ENCODE measurements around the gene ALDH2. TPM values are rescaled to one million over a fixed set of nuclear protein-coding genes. Genes with fewer than 3 reads are reported as not detected.

Gene ALDH2
- total and polyA plus RNA-seq, 10 of the 15 experiments (the other 5 are each of a cell fraction or from before 2014, with no cell fraction given), result 1.4 to 16.4 (median 8.7) TPM

GRCh38 chr12:111773801-111774551 is 7.2 kb downstream of the ALDH2 start (continued):
- TF ChIP-seq ZSCAN29 (IDR thresholded peaks at IDR 0.05) (no peak), NR2C1 (IDR thresholded peaks at IDR 0.05) (no peak), DPF2 (IDR thresholded peaks at IDR 0.05) (peak; percentile 87), KDM1A (IDR thresholded peaks at IDR 0.05; ENCODE audit: borderline replicate concordance) (no peak), BCL11A (IDR thresholded peaks at IDR 0.05; ENCODE audit: low read depth, low read length) (peak; percentile 51; the same call in 1 of the 2 replicates), BHLHE40 (IDR thresholded peaks at IDR 0.05; ENCODE audit: borderline replicate concordance in 1 of 2, low read depth in 2 of 2, low read length in 1 of 2) (peak in 1 of 2 experiments; percentile 39; a peak in 3 of 4 replicates), RB1 (IDR thresholded peaks at IDR 0.05; ENCODE audit: borderline replicate concordance) (0 out of 2 replicates have a peak, but pooled peaks have one; percentile 14), HDAC6 (IDR thresholded peaks at IDR 0.05; ENCODE audit: unreplicated experiment) (no peak), E2F4 (IDR thresholded peaks at IDR 0.05; ENCODE audit: low read depth, low read length) (no peak), NFXL1 (IDR thresholded peaks at IDR 0.05; ENCODE audit: borderline replicate concordance) (no peak), ZBTB11 (CRISPR knock-in tag; IDR thresholded peaks at IDR 0.05) (no peak), CREM (IDR thresholded peaks at IDR 0.05; ENCODE audit: low read depth) (0 out of 2 replicates have a peak, but pooled peaks have one; percentile 15), WRNIP1 (IDR thresholded peaks at IDR 0.05; ENCODE audit: borderline replicate concordance, low read depth, low read length) (no peak), ZNF687 (IDR thresholded peaks at IDR 0.05) (peak; percentile 54; the same call in 1 of the 2 replicates), KAT2A (conservative IDR thresholded peaks at IDR 0.05; ENCODE audit: control insufficient read depth, low read depth, low read length) (no peak), BRCA1 (IDR thresholded peaks at IDR 0.05; ENCODE audit: low read depth, low read length) (no peak)
- TF ChIP-seq, protein P1, sequence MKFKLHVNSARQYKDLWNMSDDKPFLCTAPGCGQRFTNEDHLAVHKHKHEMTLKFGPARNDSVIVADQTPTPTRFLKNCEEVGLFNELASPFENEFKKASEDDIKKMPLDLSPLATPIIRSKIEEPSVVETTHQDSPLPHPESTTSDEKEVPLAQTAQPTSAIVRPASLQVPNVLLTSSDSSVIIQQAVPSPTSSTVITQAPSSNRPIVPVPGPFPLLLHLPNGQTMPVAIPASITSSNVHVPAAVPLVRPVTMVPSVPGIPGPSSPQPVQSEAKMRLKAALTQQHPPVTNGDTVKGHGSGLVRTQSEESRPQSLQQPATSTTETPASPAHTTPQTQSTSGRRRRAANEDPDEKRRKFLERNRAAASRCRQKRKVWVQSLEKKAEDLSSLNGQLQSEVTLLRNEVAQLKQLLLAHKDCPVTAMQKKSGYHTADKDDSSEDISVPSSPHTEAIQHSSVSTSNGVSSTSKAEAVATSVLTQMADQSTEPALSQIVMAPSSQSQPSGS (IDR thresholded peaks at IDR 0.05; ENCODE audit: low read length), result peak; percentile 20; the same call in 1 of the 2 replicates
- TF ChIP-seq, protein P2, sequence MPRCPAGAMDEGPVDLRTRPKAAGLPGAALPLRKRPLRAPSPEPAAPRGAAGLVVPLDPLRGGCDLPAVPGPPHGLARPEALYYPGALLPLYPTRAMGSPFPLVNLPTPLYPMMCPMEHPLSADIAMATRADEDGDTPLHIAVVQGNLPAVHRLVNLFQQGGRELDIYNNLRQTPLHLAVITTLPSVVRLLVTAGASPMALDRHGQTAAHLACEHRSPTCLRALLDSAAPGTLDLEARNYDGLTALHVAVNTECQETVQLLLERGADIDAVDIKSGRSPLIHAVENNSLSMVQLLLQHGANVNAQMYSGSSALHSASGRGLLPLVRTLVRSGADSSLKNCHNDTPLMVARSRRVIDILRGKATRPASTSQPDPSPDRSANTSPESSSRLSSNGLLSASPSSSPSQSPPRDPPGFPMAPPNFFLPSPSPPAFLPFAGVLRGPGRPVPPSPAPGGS (IDR thresholded peaks at IDR 0.05; ENCODE audit: borderline replicate concordance, insufficient read depth, low read depth, low read length, poor library complexity, severe bottlenecking), result peak; percentile 57

Measured in GM12878 (cell line).